GM12864 (cell line): Measurements from ENCODE around the gene SLFN5.

Experiments
- DNase-seq: peaks from one replicate; pipeline ENCODE4 v3.0.0-alpha.2; 2011; ENCODE audit warnings: low read depth
- H3K4me3 ChIP-seq: 2 replicates; pipeline ENCODE4 v1.5.1; 2011; ENCODE audit warnings: mild to moderate bottlenecking, low read depth, low read length, control low read depth
- TF ChIP-seq, protein P1 (sequence below): IDR thresholded peaks from 2 replicates; pipeline ENCODE4 v1.5.1; 2011; ENCODE audit warnings: low read depth, mild to moderate bottlenecking, moderate library complexity, low read length, control low read depth, inconsistent platforms; ENCODE audit errors: missing control alignments

The SLFN5 gene

GRCh38 chr17:35312346-35312745 is 69.5 kb downstream of the SLFN5 start:
- DNase-seq, result no peak
- TF ChIP-seq, protein P1, sequence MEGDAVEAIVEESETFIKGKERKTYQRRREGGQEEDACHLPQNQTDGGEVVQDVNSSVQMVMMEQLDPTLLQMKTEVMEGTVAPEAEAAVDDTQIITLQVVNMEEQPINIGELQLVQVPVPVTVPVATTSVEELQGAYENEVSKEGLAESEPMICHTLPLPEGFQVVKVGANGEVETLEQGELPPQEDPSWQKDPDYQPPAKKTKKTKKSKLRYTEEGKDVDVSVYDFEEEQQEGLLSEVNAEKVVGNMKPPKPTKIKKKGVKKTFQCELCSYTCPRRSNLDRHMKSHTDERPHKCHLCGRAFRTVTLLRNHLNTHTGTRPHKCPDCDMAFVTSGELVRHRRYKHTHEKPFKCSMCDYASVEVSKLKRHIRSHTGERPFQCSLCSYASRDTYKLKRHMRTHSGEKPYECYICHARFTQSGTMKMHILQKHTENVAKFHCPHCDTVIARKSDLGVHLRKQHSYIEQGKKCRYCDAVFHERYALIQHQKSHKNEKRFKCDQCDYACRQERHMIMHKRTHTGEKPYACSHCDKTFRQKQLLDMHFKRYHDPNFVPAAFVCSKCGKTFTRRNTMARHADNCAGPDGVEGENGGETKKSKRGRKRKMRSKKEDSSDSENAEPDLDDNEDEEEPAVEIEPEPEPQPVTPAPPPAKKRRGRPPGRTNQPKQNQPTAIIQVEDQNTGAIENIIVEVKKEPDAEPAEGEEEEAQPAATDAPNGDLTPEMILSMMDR, result no peak
- no peak overlapping the region for H3K4me3 ChIP-seq

DNA sequence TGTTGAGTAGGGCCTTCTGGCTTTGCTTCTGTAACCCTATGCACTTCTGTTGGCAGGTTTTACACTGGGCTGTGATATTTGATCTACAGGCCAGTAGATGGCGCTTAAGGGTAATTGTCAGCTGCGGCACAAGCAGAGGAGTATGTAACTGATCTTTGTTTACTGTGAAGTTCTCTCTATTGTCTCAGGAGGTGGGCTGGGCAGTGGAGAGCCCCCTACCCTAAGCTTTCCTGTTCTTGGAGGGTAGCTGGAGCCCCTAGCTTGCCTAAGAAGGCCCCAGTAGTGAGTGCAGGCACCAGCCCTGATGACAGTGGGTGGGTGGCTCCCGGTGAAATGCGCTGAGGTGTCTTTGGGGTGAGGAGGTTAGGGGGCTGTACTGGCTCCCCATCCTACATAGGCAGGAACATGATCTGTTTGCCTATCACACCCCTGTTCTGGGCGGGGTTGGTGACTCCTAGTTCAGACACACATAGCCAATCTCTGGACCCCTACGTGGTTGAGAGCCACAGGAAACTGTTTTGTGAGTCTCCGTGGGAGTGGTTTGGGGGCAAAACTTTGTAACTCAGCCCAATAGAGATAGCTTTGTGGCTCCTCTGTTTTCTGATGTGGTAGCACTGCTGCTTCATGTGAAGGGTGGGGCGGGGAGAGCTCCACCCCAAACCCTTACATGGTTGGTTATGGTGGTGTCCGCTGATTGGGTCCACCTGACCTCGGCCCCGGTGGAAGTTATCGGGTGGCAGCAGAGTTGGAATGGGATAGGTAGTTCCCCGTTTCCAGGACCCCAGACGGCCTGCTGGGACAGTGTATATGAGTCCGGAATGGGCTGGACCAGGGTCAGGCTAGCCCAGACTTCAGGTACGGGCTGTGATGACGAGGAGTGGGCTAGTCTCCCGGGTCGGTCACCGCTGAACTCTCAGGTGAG is 70.2 kb downstream of the SLFN5 start:
- peak; percentile 36 for DNase-seq
- TF ChIP-seq, protein P1, result peak; percentile 68
- H3K4me3 ChIP-seq, result peak overlapping the region; percentile 28

- no peak overlapping the region for H3K4me3 ChIP-seq
- DNase-seq, result no peak
- TF ChIP-seq, protein P1, result no peak
Observed at GRCh38 chr17:35313875-35314409, 71.1 kb downstream of the SLFN5 start.

GRCh38 chr17:35314415-35315216 is 71.7 kb downstream of the SLFN5 start:
- DNase-seq, result no peak
- H3K4me3 ChIP-seq, result no peak overlapping the region
- TF ChIP-seq, protein P1, result no peak

GRCh38 chr17:35315283-35315682 is 72.4 kb downstream of the SLFN5 start:
- no peak for DNase-seq

DNA sequence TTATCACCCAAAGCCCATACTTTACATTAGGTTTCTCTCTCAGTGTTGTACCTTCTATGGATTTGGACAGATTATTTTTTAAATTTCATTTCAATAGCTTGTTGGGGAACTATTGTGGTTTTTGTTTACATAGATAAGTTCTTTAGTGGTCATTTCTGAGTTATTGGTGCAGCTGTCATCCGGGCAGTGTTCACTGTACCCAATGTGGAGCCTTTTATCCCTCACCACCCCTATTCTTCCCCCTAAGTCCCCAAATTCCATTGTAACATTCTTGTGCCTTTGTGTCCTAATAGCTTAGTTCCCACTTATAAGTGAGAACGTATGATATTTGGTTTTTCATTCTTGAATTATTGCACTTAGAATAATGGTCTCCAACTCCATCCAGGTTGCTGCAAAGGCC is 73.1 kb downstream of the SLFN5 start:
- TF ChIP-seq, protein P1, result no peak
- DNase-seq, result no peak
- no peak overlapping the region for H3K4me3 ChIP-seq

More at GRCh38 chr17:35315283-35315682, 72.4 kb downstream of the SLFN5 start:
- H3K4me3 ChIP-seq, result no peak overlapping the region
- TF ChIP-seq, protein P1, result no peak
